GM12892 (cell line): ENCODE results near the gene CELF3.

Experiments used
- DNase-seq: peaks from one replicate; pipeline ENCODE4 v3.0.0; 2011; ENCODE audit not compliant: insufficient read length
- FAIRE-seq: peaks from 2 replicates; lab custom pipeline; 2011; peaks lifted over from hg19 to GRCh38; lab: Jason Lieb, UNC
- POLR2A ChIP-seq: IDR thresholded peaks from 2 replicates; pipeline ENCODE4 v1.6.1; 2011; ENCODE audit warnings: low read depth, low read length, control low read depth
- POLR2AphosphoS5 ChIP-seq: IDR thresholded peaks from 2 replicates; pipeline ENCODE4 v1.6.1; 2011; ENCODE audit warnings: low read depth, low read length, control low read depth
- TAF1 ChIP-seq: IDR thresholded peaks from 2 replicates; pipeline ENCODE4 v1.6.1; 2011; ENCODE audit warnings: low read depth, mild to moderate bottlenecking, control low read depth, low read length, borderline replicate concordance

Gene CELF3

GRCh38 chr1:151707541-151708065 is 9.0 kb downstream of the CELF3 start:
- TF ChIP-seq TAF1 (no peak), POLR2A (no peak), POLR2AphosphoS5 (no peak)
- no peak for FAIRE-seq
- DNase-seq, result no peak

GRCh38 chr1:151706464-151707415 is 9.9 kb downstream of the CELF3 start:
- TF ChIP-seq POLR2A (no peak), POLR2AphosphoS5 (no peak), TAF1 (no peak)
- no peak for FAIRE-seq
- no peak for DNase-seq

GRCh38 chr1:151705753-151706463 is 10.7 kb downstream of the CELF3 start:
- TF ChIP-seq POLR2AphosphoS5, result no peak
- no peak for TF ChIP-seq POLR2A
- no peak for TF ChIP-seq TAF1
- DNase-seq (no peak), FAIRE-seq (no peak)

- FAIRE-seq (no peak), DNase-seq (no peak)
- TF ChIP-seq POLR2AphosphoS5, result no peak
Observed at GRCh38 chr1:151705146-151705545, 11.5 kb downstream of the CELF3 start.

GRCh38 chr1:151704246-151704645 is 12.4 kb downstream of the CELF3 start:
- DNase-seq (no peak), FAIRE-seq (no peak)
- TF ChIP-seq POLR2AphosphoS5, result no peak
- TF ChIP-seq POLR2A, result no peak
- no peak for TF ChIP-seq TAF1

GRCh38 chr1:151703813-151704212 is 12.8 kb downstream of the CELF3 start:
- DNase-seq, result no peak
- FAIRE-seq, result no peak
- no peak for TF ChIP-seq POLR2AphosphoS5
- TF ChIP-seq POLR2A, result no peak
- TF ChIP-seq TAF1, result no peak

GRCh38 chr1:151702936-151703335 is 13.7 kb downstream of the CELF3 start:
- TF ChIP-seq POLR2AphosphoS5, result no peak
- no peak for TF ChIP-seq POLR2A
- TF ChIP-seq TAF1, result no peak
- FAIRE-seq, result no peak
- DNase-seq, result no peak

- FAIRE-seq (no peak), DNase-seq (no peak)
- TF ChIP-seq TAF1 (no peak), POLR2A (no peak), POLR2AphosphoS5 (no peak)
Observed at GRCh38 chr1:151701515-151701914, 15.1 kb downstream of the CELF3 start.

GRCh38 chr1:151693057-151693651 is 23.4 kb downstream of the CELF3 start:
- no peak for TF ChIP-seq POLR2A
- no peak for TF ChIP-seq POLR2AphosphoS5
- no peak for FAIRE-seq

GRCh38 chr1:151692226-151692625 is 24.4 kb downstream of the CELF3 start:
- FAIRE-seq (no peak), DNase-seq (no peak)
- TF ChIP-seq TAF1, result no peak
- no peak for TF ChIP-seq POLR2AphosphoS5
- no peak for TF ChIP-seq POLR2A

More at GRCh38 chr1:151693057-151693651, 23.4 kb downstream of the CELF3 start:
- no peak for DNase-seq

- no peak for FAIRE-seq
- DNase-seq, result no peak
- no peak for TF ChIP-seq POLR2A
Observed at GRCh38 chr1:151689494-151689893, 27.1 kb downstream of the CELF3 start.

- FAIRE-seq (no peak), DNase-seq (no peak)
- TF ChIP-seq TAF1, result no peak
- no peak for TF ChIP-seq POLR2AphosphoS5
- no peak for TF ChIP-seq POLR2A
Observed at GRCh38 chr1:151686561-151686960, 30.0 kb downstream of the CELF3 start.
